ENCODE measurements around the gene COP1.

COP1 gene

GRCh38 chr1:176198413-176198812, 8.7 kb downstream of the COP1 start:
- no peak for DNase-seq

GRCh38 chr1:176196728-176197127, 10.4 kb downstream of the COP1 start:
- no peak for DNase-seq

- DNase-seq: no peak
These were observed 11.5 kb downstream of the COP1 start for GRCh38 chr1:176195547-176195946.

- DNase-seq: no peak
These were observed 13.4 kb downstream of the COP1 start for GRCh38 chr1:176193663-176194062.

DNA sequence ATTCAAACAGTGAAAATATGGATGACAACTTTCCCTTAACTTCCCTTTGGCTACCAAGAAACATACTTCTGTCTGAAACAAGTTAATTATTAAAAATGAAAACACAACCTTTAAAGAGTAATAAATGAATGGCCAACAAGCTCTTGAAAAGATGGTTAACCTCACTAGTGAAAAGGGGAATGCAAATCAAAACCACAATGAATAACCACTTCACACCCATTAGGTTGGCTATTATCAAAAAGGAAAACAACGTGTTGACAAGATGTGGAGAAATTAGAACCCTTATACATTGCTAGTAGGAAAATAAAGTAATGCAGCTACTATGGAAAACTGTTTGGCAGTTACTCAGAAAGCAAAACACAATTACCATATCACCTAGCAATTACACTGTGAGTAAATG, 14.1 kb downstream of the COP1 start:
- no peak for DNase-seq

GRCh38 chr1:176188604-176189003, 18.5 kb downstream of the COP1 start:
- no peak for DNase-seq

GRCh38 chr1:176187001-176187400, 20.1 kb downstream of the COP1 start:
- DNase-seq: peak in 1 of 2 donors; percentile 24

DNA sequence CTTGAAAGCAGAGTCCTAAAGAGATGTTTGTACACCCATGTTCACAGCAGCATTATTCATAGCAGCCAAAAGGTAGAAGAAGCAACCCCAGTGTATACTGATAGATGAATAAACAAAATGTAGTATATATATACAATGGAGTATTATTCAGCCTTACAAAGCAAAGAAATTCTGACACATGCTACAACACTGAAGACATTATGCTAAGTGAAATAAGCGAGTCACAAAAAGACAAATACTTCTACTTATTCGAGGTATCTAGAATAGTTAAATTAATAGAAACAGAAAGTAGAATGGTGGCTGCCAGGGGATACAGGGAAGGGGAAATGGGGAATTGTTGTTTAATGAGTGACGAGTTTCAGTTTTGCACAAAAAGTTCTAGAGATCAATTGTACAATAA, 23.5 kb downstream of the COP1 start:
- no peak for DNase-seq

GRCh38 chr1:176178316-176178715, 28.8 kb downstream of the COP1 start:
- peak in 1 of 2 donors; percentile 34 for DNase-seq

GRCh38 chr1:176177764-176178163, 29.3 kb downstream of the COP1 start:
- DNase-seq: no peak

- DNase-seq: no peak
These were observed 33.0 kb downstream of the COP1 start for GRCh38 chr1:176174108-176174507.

GRCh38 chr1:176172215-176172614, 34.9 kb downstream of the COP1 start:
- DNase-seq: no peak

DNA sequence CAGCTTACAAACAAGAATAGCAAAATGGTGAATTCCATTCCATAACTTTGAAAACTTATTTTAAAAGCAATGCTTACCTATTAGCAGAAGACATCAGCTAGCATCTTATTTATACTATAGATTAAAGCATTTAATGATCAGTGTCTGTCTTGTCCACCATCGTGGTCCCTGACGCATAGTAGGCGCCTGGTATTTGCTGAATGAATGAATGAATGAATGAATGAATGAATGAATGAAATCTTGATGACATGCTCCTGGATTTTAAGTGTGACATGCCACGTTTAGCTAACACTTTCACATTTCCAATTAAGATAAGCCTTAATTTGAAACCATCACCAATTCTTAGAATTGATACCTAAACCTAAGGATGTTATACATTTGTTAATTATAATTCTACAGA, 39.9 kb downstream of the COP1 start:
- DNase-seq: no peak

DNA sequence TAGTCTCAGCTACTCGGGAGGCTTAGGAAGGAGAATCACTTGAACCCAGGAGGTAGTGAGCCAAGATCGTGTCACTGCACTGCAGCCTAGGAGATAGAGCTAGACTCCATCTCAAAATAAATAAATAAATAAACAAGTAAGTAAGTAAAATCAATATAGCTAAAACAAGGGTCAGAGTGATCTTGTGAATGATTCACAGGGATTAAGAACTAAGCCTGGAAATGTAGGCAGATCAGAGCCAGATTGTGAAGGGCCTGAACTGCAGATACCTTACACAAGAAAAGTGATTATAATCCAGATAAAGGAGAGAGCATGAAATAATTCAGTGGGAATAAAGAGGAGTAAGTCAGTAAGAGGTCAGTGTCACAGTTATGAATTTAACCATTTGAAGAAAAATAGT, 41.5 kb downstream of the COP1 start:
- DNase-seq: no peak

DNA sequence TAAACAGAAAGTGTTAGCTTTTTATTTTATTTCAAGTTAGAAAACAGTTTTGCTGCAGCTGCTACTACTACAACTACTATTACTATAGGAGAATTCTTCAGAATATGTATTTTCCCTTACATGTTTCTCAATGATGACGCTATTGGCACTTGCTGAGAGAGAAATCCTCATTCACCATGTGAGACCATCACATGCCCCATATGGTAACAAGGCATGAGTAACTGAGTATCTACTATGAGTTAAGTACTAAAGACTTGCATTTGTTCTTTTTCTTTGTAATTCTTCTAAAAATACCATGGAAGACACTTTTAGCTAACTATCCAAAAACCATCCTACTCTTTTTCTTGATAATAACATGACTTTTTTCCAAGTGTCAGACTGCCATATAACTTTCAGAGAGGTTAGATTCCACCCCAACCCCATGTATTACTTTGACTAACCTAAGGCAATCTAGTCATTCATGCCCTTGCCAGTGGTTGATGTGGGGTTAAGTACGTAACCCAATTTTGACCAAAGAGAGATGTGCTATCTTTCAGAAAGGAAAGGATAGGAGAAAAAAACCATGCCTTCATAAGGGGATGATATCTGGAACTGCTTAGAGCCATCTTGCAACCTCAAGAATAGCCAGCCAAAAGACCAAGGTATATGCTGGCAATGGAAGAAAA, 42.9 kb downstream of the COP1 start:
- DNase-seq: peak in 1 of 2 donors; percentile 11

DNA sequence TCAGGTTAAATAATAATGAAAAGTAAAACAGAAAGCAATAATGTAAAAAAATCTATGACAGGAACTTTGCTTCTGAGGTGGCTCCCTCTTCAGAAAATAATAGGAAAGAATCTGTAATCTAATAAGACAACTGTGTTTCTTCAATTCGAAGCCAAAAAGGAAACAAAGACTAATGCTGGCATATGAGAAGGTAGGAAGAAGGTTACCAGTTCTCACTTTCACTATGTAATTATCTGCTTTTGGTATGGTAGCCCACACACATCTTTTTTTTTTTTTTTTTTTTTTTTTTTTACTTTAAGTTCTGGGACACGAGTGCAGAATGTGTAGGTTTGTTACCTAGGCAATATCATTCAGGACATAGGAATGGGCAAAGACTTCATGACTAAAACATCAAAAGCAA, 47.1 kb downstream of the COP1 start:
- no peak for DNase-seq

DNA sequence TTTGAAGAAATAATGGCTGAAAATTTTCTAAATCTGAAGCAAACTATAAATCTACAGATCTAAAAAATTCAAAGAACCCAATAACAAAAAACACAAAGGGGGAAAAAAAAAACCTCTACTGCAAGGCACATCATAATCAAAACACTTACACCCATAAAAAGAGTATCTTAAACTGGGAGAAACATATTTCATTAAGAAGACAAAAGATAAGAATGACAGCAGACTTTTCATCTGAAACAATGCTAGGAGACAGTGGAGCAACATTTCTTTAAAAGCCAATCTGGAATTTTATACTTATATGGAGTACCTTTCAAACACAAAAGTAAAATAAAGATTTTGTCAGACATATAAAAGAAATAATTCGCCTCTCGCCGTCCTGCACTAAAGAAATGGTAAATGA, 49.1 kb downstream of the COP1 start:
- no peak for DNase-seq

- no peak for DNase-seq
These were observed 56.9 kb downstream of the COP1 start for GRCh38 chr1:176149939-176150807.

DNA sequence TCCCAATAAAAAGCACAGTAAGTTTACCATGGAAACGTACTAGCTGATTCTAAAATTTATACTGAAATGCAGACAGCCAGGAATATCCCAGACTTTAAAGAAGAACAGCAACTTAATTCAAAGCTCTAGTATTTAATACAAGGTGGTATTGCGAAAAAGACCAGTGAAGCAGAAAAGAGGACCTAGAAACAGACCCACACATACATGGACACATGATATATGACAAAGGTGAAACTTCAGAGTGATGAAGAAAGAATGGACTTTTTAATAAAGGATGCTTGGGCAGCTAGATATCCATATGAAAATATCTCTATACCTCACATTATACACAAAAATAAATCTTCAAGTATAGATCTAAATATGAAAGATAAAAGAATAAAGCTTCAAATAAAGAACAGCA, 62.6 kb downstream of the COP1 start:
- peak; percentile 34 to 55 for DNase-seq

- DNase-seq: no peak
These were observed 64.1 kb downstream of the COP1 start for GRCh38 chr1:176142973-176143372.

DNA sequence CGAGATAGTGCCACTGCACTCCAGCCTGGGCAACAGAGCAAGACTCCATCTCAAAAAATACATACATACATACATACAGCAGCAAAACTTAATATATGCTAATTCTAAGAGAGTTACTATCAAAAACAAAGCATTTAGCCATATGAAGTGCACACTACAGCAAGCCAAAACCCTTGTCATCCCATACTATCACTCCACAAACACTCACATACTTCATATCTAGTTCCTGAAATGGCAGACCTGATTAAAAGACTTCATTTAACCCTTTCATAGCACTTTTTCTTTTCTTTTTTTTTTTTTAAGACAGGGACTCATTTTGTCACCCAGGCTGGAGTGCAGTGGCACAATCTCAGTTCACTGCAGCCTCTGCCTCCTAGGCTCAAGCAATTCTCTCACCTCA, 65.6 kb downstream of the COP1 start:
- DNase-seq: no peak

DNA sequence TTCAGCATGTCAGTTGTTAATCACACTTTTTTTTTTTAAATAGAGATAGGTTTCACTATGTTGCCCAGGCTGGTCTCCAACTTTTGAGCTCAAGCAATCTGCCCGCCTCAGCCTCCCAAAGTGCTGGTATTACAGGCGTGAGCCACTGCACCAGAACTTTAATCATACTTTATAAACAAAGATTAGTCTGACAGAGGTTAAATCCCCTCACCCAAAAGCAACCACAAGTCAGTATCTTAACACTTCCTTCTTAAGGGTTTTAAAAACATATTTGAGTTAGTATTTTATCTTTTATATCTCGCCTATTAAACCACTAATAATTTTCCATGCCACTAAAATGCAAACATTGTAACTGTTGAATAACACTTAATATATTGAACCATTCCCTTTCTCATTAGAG, 70.2 kb downstream of the COP1 start:
- DNase-seq: no peak

- DNase-seq: no peak
These were observed 72.4 kb downstream of the COP1 start for GRCh38 chr1:176134666-176135065.

DNA sequence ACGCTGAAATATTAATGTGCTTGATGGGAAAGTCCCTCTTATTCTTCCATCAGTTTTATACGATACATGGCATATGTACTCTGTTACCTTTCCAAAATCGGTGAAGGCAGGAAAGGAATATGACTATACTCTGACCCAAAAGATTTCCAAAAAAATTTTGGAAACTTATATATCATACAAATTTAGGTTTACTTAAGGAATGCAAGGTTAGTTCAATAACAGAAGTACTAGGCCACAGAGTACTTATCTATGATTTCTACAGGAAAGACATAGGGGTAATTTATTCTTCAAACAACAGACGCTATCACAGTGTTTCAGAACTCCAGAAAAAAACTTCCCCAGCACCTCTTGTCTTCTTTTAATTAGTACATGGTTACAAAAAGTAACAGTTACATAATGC, 84.8 kb downstream of the COP1 start:
- no peak for DNase-seq

Data from inflammatory macrophage (primary cell).